ENCODE measurements around the gene MLLT3. TPM values are rescaled to one million over a fixed set of nuclear protein-coding genes. Genes with fewer than 3 reads are reported as not detected.

MLLT3 gene
- total RNA-seq, 1 donor from 2014 or later: 53.7 TPM

GRCh38 chr9:20300430-20301115 lies 321.7 kb downstream of the MLLT3 start:
- Mint-ChIP-seq H3K27ac (ENCODE audit: unreplicated experiment) (no peak overlapping the region), H3K27me3 (ENCODE audit: low read depth) (peaks cover 3% of the 10 kb centered on the region), H3K36me3 (ENCODE audit: low read depth) (no peaks in the 10 kb centered on the region), H3K9me3 (no peaks in the 10 kb centered on the region), H3K4me3 (no peak overlapping the region), H3K4me1 (peaks cover 9% of the 10 kb centered on the region)
- TF ChIP-seq CTCF (conservative IDR thresholded peaks at IDR 0.05): no peak
- no peak for DNase-seq (ENCODE audit: low read depth, low spot score)

GRCh38 chr9:20297646-20298084 lies 324.6 kb downstream of the MLLT3 start:
- H3K4me3 Mint-ChIP-seq: no peak overlapping the region
- H3K4me1 Mint-ChIP-seq: peaks cover 3% of the 10 kb centered on the region
- H3K9me3 Mint-ChIP-seq: peaks cover 2% of the 10 kb centered on the region
- H3K36me3 Mint-ChIP-seq (ENCODE audit: low read depth): no peaks in the 10 kb centered on the region
- no peaks in the 10 kb centered on the region for H3K27me3 Mint-ChIP-seq (ENCODE audit: low read depth)
- no peak for TF ChIP-seq CTCF (conservative IDR thresholded peaks at IDR 0.05)
- H3K27ac Mint-ChIP-seq (ENCODE audit: unreplicated experiment): no peak overlapping the region
- DNase-seq (ENCODE audit: low read depth, low spot score): no peak

GRCh38 chr9:20295555-20295954 lies 326.7 kb downstream of the MLLT3 start:
- H3K9me3 Mint-ChIP-seq: peaks cover 9% of the 10 kb centered on the region

GRCh38 chr9:20294046-20294750 lies 328.1 kb downstream of the MLLT3 start:
- no peak overlapping the region for H3K4me3 Mint-ChIP-seq
- peaks cover 11% of the 10 kb centered on the region for H3K9me3 Mint-ChIP-seq
- H3K4me1 Mint-ChIP-seq: peaks cover 11% of the 10 kb centered on the region
- DNase-seq (ENCODE audit: low read depth, low spot score): no peak
- TF ChIP-seq CTCF (conservative IDR thresholded peaks at IDR 0.05): no peak
- H3K36me3 Mint-ChIP-seq (ENCODE audit: low read depth): no peaks in the 10 kb centered on the region
- H3K27me3 Mint-ChIP-seq (ENCODE audit: low read depth): no peaks in the 10 kb centered on the region
- H3K27ac Mint-ChIP-seq (ENCODE audit: unreplicated experiment): no peak overlapping the region

More at GRCh38 chr9:20295555-20295954, 326.7 kb downstream of the MLLT3 start:
- no peaks in the 10 kb centered on the region for H3K27me3 Mint-ChIP-seq (ENCODE audit: low read depth)
- no peak for TF ChIP-seq CTCF (conservative IDR thresholded peaks at IDR 0.05)
- no peak for DNase-seq (ENCODE audit: low read depth, low spot score)
- H3K4me3 Mint-ChIP-seq: no peak overlapping the region
- H3K36me3 Mint-ChIP-seq (ENCODE audit: low read depth): no peaks in the 10 kb centered on the region
- peaks cover under 1% of the 10 kb centered on the region for H3K4me1 Mint-ChIP-seq
- H3K27ac Mint-ChIP-seq (ENCODE audit: unreplicated experiment): no peak overlapping the region

- H3K9me3 Mint-ChIP-seq: peaks cover 13% of the 10 kb centered on the region
- no peaks in the 10 kb centered on the region for H3K27me3 Mint-ChIP-seq (ENCODE audit: low read depth)
- H3K36me3 Mint-ChIP-seq (ENCODE audit: low read depth): no peaks in the 10 kb centered on the region
- no peak overlapping the region for H3K27ac Mint-ChIP-seq (ENCODE audit: unreplicated experiment)
- DNase-seq (ENCODE audit: low read depth, low spot score): no peak
- peak; percentile 15 for TF ChIP-seq CTCF (conservative IDR thresholded peaks at IDR 0.05)
- peaks cover 14% of the 10 kb centered on the region for H3K4me1 Mint-ChIP-seq
- no peak overlapping the region for H3K4me3 Mint-ChIP-seq
Measured at GRCh38 chr9:20292002-20292401, 330.3 kb downstream of the MLLT3 start.

Small RNAs within 50 kb of the gene (microRNA-seq; reads per million reads assigned to microRNA genes)
- 66.3 reads per million, percentile 56 among the genes with 10 or more reads in this experiment for gene MIR4473
- 8.9 reads per million, percentile 14 among the genes with 10 or more reads in this experiment for gene MIR4474

Other genes starting within 250 kb of the MLLT3 start
- gene FOCAD, start 61.8 kb upstream of the MLLT3 start, total RNA-seq: 60.1 and 60.4 TPM in 2 replicates

All from neural crest cell (in vitro differentiated cells).